Activated CD8-positive, alpha-beta memory T cell treated with anti-CD3 and anti-CD28 coated beads, Interleukin-2, amount 50 U/mL, for 4 hours (primary cell): Measurements from ENCODE around the gene ITPKB.
"Not testable (repeated sequence)": the region's sequence is repeated elsewhere in the genome, so short reads cannot be mapped to it uniquely, and the experiment has no call there.

Source experiments
- DNase-seq: peaks from one replicate; pipeline ENCODE4 v3.0.0-alpha.2; 2020

Gene ITPKB

DNA sequence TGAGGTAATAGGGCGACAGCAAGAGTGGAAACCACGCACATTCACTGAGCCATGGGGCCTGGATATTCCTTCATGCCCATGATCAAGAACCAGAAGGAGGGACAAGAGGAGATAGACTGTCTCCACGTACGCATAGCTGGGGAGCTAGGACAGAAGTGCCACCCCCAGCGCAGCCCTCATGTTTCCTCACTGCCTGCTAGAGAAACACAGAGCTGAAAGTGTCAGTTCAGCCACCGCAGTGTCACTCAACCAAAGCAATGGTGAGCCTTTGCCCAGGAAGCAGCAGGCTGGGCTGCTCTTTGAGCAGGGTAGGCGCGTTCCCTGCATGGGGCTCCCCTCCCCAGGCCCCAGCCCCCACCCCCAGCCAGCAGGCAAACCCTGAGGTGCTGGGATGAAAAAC is 122.0 kb downstream of the ITPKB start:
- DNase-seq, result no peak

GRCh38 chr1:226616636-226617035 is 122.4 kb downstream of the ITPKB start:
- no peak for DNase-seq

- no peak for DNase-seq
Measured at GRCh38 chr1:226615876-226616275, 123.2 kb downstream of the ITPKB start.

DNA sequence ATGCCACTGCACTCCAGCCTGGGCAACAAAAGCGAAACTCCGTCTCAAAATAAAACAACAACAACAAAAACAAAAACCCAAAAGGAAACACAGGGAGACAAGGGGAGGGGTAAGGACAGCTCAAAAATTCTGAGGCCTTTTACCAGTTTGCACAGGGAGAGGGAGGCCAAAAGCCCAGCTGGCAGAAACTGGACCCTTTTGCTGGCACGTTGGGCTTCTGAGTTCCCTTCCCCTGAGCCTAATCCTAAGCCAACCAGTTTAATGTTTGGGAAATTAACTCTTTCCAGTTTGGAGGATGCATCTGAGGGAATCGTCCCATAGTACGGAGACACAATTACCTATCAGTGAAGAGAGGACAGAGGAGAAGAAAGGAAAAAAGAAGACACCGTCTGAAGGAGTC is 127.1 kb downstream of the ITPKB start:
- DNase-seq, result not testable (repeated sequence)

DNA sequence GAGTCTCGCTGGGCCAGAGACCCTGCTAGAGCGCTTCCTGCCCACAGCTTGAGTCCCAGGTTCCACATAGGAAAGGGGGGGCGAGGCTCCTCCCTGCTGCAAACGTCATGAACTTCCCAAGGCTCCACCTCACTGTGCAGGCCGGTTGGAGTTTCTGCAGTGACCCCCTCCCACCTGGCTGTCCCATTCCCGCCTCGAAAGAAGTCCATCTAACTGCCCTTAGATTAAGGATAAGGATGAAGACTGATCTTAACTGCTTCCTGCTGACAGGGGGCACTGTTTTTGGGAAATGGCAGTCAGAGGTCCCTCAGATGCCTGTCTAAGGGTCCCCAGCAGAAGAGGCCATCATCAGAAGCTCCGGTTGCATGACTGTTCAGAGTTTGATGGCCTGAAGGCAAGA is 127.8 kb downstream of the ITPKB start:
- DNase-seq, result no peak

DNA sequence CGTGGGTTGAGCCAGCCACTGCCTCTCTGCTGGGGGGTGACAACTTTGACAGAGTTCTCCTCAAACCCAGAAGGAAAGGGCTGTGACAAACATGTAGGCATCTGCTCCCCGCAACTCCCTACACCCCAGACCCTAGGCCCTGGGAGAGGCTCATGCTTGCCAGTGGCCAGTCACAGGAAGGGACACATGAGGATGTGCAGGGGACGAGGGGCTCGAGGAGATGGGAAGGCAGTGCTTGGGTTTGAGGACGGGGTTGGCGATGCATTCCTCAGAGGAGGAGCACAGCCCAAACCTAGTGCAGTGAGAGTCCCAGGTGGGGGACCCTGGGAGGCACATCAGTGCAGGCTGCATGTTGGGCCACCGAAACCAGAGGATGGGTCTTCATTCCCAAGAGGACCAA is 128.4 kb downstream of the ITPKB start:
- DNase-seq, result no peak

- no peak for DNase-seq
Measured at GRCh38 chr1:226609836-226610455, 129.1 kb downstream of the ITPKB start.

- DNase-seq, result peak; percentile 72
Measured at GRCh38 chr1:226608699-226609505, 130.2 kb downstream of the ITPKB start.

- DNase-seq, result no peak
Measured at GRCh38 chr1:226607821-226608220, 131.3 kb downstream of the ITPKB start.

DNA sequence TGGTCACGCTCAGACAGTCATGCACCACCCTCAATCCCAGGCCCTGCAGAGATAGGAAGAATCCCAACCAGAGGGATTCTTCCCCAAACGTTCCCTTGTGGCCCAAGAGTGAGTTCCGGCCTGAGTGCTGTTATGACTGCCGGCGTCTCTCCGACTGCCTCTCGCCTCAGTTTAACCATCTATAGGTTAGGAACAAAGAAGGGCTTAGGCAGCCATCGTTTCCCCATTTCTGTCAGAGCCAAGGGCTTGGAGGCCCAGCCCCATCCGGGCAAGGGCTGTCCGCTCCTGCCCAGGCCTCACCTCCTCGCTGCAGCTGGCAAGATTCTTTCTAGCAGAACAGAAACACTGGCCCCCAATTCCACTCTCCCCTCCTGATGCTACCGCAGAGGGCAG is 131.8 kb downstream of the ITPKB start:
- no peak for DNase-seq

- no peak for DNase-seq
Measured at GRCh38 chr1:226606311-226607267, 132.5 kb downstream of the ITPKB start.

GRCh38 chr1:226605318-226605950 is 133.6 kb downstream of the ITPKB start:
- DNase-seq, result no peak

GRCh38 chr1:226604560-226605317 is 134.3 kb downstream of the ITPKB start:
- DNase-seq, result no peak

- no peak for DNase-seq
Measured at GRCh38 chr1:226603858-226604559, 135.1 kb downstream of the ITPKB start.

- no peak for DNase-seq
Measured at GRCh38 chr1:226603022-226603857, 135.8 kb downstream of the ITPKB start.

- no peak for DNase-seq
Measured at GRCh38 chr1:226602186-226603021, 136.7 kb downstream of the ITPKB start.

GRCh38 chr1:226601456-226601855 is 137.6 kb downstream of the ITPKB start:
- DNase-seq, result no peak

GRCh38 chr1:226600254-226600653 is 138.8 kb downstream of the ITPKB start:
- no peak for DNase-seq

GRCh38 chr1:226599636-226600238 is 139.3 kb downstream of the ITPKB start:
- no peak for DNase-seq
